Islet of Langerhans (tissue), 1 donor: Measurements from ENCODE around the gene ANXA8L1.
"Not testable (repeated sequence)": the region's sequence is repeated elsewhere in the genome, so short reads cannot be mapped to it uniquely, and the experiment has no call there.

Experiments used
- FAIRE-seq: peaks from one replicate; lab custom pipeline; 2011; peaks lifted over from hg19 to GRCh38; lab: Jason Lieb, UNC

ANXA8L1 gene

GRCh38 chr10:46398212-46398886 lies 22.8 kb downstream of the ANXA8L1 start:
- FAIRE-seq, result not testable (repeated sequence)

DNA sequence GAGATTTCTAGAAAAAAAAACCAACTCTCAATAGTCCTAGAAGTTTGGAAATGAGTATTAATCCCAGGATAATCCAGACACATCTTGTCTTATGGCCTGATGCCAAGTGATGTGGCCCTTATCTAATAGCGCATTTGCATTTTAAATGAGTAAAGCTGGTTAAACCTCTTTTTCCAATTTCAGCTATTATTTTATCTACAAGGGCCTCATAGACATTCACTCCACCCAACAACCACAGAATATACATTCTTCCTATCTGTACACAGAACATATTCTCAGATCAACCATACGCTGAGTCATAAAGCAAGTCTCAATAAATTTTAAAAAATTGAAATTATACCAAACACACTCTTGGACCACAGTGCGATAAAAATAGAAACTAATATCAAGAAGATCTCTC lies 34.0 kb downstream of the ANXA8L1 start:
- not testable (repeated sequence) for FAIRE-seq

- FAIRE-seq, result not testable (repeated sequence)
These were observed 35.5 kb downstream of the ANXA8L1 start for GRCh38 chr10:46411123-46411522.

- FAIRE-seq, result not testable (repeated sequence)
These were observed 37.1 kb downstream of the ANXA8L1 start for GRCh38 chr10:46412665-46413064.

DNA sequence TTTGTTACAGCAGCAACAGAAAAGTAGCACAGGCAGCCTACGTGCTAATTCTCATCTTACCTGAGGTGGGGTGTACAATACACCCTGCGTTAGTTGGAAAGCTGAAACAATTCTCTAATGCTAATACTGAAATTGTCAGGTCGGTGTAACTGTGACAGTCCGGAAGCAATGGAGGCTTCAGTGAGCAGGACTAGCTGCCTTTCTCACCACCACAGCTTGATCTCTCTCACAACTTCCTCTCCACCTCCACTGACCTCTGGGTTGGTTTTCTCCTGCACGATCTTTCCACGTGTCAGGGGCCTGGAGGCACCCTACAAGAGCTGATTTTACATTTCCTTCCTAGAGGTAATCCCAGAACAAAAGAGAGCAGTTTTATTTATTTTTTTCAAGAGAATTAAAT lies 39.7 kb downstream of the ANXA8L1 start:
- FAIRE-seq, result not testable (repeated sequence)

DNA sequence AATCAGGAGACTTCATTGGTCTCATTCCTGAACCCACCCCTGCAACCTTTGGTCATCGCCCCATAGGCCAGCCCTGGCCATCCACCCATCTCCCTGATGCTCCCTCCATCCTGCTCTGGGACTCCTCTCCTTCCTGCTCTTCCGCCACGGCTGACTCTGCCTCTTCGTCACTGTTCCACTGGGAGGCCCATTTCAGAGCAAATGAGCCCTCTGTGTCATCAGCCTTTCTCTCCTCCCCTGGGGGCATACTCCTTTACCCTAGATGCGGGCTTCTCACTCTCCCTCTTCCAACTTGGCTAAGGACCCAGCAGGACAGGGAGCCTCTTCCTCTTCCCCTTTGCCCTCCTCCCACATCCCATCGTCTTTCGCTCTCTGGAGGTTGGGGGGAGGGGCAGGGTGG lies 42.7 kb downstream of the ANXA8L1 start:
- FAIRE-seq, result not testable (repeated sequence)

DNA sequence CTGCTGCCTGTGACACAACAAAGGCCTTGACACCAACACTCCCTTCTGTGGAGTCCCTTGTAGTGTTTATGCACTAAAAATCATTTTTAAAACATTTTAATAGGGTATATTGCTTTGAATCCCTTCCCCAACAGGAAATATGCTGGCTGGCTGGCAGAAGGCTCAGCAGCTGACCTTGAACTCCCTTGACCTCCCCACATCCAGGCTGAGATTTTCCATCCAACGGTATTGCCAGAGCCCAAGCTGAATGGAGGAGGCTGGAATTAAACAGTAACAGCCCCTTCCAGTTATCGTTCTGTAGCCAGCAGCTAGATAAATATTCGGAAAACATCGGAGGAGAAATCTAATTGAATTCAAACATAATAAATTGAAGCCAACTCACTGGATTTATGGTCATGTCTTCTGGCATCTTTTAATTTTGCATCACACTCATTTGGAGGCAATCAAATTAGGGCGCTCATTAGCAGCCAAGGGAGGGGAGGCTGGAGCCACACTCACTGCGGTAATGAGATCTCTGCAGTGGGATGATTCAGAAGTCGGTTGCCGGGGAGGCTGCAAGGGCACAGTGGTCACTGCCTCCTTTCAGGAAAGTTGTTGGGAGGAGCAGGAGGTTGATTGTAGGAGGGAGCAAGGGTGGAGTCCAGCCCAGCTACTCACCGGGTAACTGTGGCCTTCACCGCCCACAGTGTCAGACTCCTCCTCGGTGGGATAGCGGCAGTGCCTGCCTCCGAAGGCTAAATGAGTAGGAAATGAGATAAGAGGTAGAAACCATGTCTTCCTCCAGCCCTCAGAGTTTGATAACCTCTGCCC lies 44.2 kb downstream of the ANXA8L1 start:
- FAIRE-seq, result not testable (repeated sequence)

- not testable (repeated sequence) for FAIRE-seq
These were observed 48.0 kb downstream of the ANXA8L1 start for GRCh38 chr10:46423550-46423949.

- FAIRE-seq, result not testable (repeated sequence)
These were observed 65.4 kb downstream of the ANXA8L1 start for GRCh38 chr10:46440942-46441341.
